ENCODE measurements around the gene RFTN1. TPM values are rescaled to one million over a fixed set of nuclear protein-coding genes. Genes with fewer than 3 reads are reported as not detected.

Gene RFTN1
- total and polyA plus RNA-seq, 2 experiments from 2014 or later: 3.3 to 7.2 TPM

DNA sequence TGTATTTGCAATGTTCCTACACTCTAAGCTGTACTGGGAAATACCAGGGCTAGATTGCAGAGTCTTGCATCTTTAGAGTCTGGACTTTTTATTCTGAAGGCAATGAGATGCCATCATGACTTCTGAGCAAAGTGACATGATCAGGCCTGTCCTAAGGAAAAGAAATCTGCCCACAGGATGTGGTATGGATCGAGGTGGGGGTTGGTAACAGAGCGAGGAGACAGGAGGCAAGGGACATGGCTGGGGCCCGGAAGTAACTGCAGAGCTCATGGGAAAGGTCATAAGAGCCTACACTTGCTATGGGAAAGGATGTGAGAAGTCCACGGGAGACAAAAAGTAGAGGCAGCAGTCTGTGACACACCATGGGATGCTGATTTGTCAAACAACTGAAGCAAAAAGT, 126.9 kb downstream of the RFTN1 start:
- Mint-ChIP-seq H3K9me3 (no peaks in the 10 kb centered on the region), H3K36me3 (ENCODE audit: low read depth) (no peaks in the 10 kb centered on the region), H3K27ac (no peak overlapping the region), H3K4me1 (peaks cover 14% of the 10 kb centered on the region), H3K27me3 (ENCODE audit: insufficient read depth, low read depth, poor library complexity) (peaks cover 9% of the 10 kb centered on the region), H3K4me3 (no peak overlapping the region)
- Histone ChIP-seq H3K9me2 (ENCODE audit: insufficient read depth) (no peaks in the 10 kb centered on the region), H4K20me1 (replicated peaks; ENCODE audit: insufficient read depth) (no peaks in the 10 kb centered on the region), H2AFZ (no peak overlapping the region), H3F3A (replicated peaks; ENCODE audit: low read depth) (no peaks in the 10 kb centered on the region), H3K36me3 (ENCODE audit: insufficient read depth) (no peaks in the 10 kb centered on the region), H3K4me1 (ENCODE audit: insufficient read depth) (no peaks in the 10 kb centered on the region), H3K79me2 (replicated peaks; ENCODE audit: insufficient read depth) (no peaks in the 10 kb centered on the region), H3K27me3 (ENCODE audit: insufficient read depth) (no peaks in the 10 kb centered on the region), H3K4me2 (no peak overlapping the region), H3K4me3 (no peak overlapping the region), H3K27ac (ENCODE audit: low read depth) (no peak overlapping the region)
- ATAC-seq (no peak), DNase-seq (ENCODE audit: low spot score) (no peak)
- TF ChIP-seq STAT1 (IDR thresholded peaks at IDR 0.05; ENCODE audit: unreplicated experiment) (no peak), ZNF331 (CRISPR knock-in tag; IDR thresholded peaks at IDR 0.05; ENCODE audit: low read depth) (no peak), ZNF114 (CRISPR knock-in tag; IDR thresholded peaks at IDR 0.05) (no peak), JUNB (IDR thresholded peaks at IDR 0.05; ENCODE audit: unreplicated experiment) (no peak)
- TF ChIP-seq, protein P1, sequence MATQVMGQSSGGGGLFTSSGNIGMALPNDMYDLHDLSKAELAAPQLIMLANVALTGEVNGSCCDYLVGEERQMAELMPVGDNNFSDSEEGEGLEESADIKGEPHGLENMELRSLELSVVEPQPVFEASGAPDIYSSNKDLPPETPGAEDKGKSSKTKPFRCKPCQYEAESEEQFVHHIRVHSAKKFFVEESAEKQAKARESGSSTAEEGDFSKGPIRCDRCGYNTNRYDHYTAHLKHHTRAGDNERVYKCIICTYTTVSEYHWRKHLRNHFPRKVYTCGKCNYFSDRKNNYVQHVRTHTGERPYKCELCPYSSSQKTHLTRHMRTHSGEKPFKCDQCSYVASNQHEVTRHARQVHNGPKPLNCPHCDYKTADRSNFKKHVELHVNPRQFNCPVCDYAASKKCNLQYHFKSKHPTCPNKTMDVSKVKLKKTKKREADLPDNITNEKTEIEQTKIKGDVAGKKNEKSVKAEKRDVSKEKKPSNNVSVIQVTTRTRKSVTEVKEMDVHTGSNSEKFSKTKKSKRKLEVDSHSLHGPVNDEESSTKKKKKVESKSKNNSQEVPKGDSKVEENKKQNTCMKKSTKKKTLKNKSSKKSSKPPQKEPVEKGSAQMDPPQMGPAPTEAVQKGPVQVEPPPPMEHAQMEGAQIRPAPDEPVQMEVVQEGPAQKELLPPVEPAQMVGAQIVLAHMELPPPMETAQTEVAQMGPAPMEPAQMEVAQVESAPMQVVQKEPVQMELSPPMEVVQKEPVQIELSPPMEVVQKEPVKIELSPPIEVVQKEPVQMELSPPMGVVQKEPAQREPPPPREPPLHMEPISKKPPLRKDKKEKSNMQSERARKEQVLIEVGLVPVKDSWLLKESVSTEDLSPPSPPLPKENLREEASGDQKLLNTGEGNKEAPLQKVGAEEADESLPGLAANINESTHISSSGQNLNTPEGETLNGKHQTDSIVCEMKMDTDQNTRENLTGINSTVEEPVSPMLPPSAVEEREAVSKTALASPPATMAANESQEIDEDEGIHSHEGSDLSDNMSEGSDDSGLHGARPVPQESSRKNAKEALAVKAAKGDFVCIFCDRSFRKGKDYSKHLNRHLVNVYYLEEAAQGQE (IDR thresholded peaks at IDR 0.05; ENCODE audit: unreplicated experiment): no peak

DNA sequence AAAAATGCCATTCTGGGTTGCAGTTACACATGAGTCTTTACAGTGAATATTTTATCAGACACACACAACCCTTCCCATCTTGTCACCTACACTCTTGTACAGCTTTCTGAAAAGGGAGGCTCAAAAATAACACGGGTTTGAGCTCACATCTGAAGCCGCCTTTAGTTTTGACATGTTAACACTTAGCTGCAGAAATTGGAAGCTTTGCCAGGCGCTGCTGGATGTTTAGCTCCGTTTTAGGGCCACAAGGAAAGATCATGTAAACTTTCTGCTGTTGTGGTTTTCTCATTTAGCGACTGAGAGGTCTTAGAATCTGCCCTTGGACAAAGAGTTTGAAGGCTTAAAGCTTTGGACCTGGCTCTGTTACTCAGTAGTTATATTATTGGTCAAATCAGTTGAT, 128.3 kb downstream of the RFTN1 start:
- no peak overlapping the region for H3K27ac Mint-ChIP-seq
- Histone ChIP-seq H3K27ac (ENCODE audit: low read depth) (no peak overlapping the region), H3F3A (replicated peaks; ENCODE audit: low read depth) (no peaks in the 10 kb centered on the region), H3K4me3 (no peak overlapping the region), H3K4me1 (ENCODE audit: insufficient read depth) (no peaks in the 10 kb centered on the region), H3K4me2 (no peak overlapping the region), H3K79me2 (replicated peaks; ENCODE audit: insufficient read depth) (no peaks in the 10 kb centered on the region), H2AFZ (no peak overlapping the region), H4K20me1 (replicated peaks; ENCODE audit: insufficient read depth) (no peaks in the 10 kb centered on the region), H3K9me2 (ENCODE audit: insufficient read depth) (no peaks in the 10 kb centered on the region), H3K36me3 (ENCODE audit: insufficient read depth) (no peaks in the 10 kb centered on the region), H3K27me3 (ENCODE audit: insufficient read depth) (no peaks in the 10 kb centered on the region)
- no peak for TF ChIP-seq EZH2phosphoT487 (IDR thresholded peaks at IDR 0.05; ENCODE audit: unreplicated experiment)
- no peak for TF ChIP-seq EZH2 (IDR thresholded peaks at IDR 0.05; ENCODE audit: low read depth, unreplicated experiment)
- no peak for TF ChIP-seq ZNF462 (CRISPR knock-in tag; IDR thresholded peaks at IDR 0.05)
- no peak for TF ChIP-seq STAT1 (IDR thresholded peaks at IDR 0.05; ENCODE audit: unreplicated experiment)
- TF ChIP-seq ETS1 (IDR thresholded peaks at IDR 0.05): no peak
- ATAC-seq (no peak), DNase-seq (ENCODE audit: low spot score) (no peak)
- no peaks in the 10 kb centered on the region for H3K36me3 Mint-ChIP-seq (ENCODE audit: low read depth)
- peaks cover 9% of the 10 kb centered on the region for H3K27me3 Mint-ChIP-seq (ENCODE audit: insufficient read depth, low read depth, poor library complexity)
- no peak overlapping the region for H3K4me3 Mint-ChIP-seq
- H3K4me1 Mint-ChIP-seq: peaks cover 14% of the 10 kb centered on the region
- no peaks in the 10 kb centered on the region for H3K9me3 Mint-ChIP-seq

All from GM23338 (cell line).